Activated CD4-positive, alpha-beta T cell treated with anti-CD3 and anti-CD28 coated beads, Interleukin-2, Interleukin-4, amounts not matched to agents 100 ng/mL and 50 ng/mL, durations not matched to agents 16 hours and 8 hours (primary cell): ENCODE data around the gene STAMBPL1.
A peak's percentile ranks its signal among the peaks of the same experiment; 100 is the strongest.
"Not testable (repeated sequence)": the region's sequence is repeated elsewhere in the genome, so short reads cannot be mapped to it uniquely, and the experiment has no call there.

Source experiments
- DNase-seq: peaks from one replicate; pipeline ENCODE4 v3.0.0-alpha.2; 2020; ENCODE audit warnings: low spot score

Gene STAMBPL1

DNA sequence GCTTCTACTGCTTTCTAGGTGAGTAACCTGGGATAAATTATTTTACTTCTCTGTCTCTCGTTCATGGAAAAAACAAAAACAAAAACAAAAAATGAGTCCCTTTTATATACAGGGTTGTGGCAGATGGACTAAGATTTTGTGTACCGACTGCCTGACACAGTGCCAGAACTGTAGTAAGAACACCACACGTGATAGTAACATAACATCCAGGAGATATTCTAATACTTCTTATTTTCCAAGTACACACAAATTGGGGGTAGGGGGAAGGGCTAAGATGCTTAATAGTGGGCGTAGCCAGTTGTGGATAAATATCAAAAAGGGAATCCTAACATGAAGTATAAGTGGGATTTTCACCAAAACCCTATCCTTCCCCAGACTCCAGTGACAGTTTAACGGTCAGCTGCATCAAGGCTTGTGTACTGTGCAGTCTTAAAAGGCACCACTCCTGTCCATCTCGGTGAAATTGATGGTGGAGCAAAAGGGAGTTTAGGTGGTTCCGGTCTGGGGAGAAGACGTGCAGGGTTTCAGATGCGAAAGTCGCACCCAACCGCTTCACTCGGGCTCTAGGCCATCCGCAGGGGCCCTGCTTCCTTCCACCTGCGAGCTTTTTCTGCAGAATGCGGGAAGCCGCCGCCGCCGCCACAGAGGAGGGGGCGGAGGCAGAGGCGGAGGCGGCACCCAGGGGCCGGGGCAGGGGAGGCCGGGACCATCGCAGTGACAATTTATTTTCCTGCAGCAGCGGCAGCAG lies at the start of gene STAMBPL1:
Gene STAMBPL1, plus strand, starts transcription at position 712 of the 748 bp plus-strand sequence. CDS start 21,464 bp downstream, outside the sequence.
- peak; percentile 89 for DNase-seq

DNA sequence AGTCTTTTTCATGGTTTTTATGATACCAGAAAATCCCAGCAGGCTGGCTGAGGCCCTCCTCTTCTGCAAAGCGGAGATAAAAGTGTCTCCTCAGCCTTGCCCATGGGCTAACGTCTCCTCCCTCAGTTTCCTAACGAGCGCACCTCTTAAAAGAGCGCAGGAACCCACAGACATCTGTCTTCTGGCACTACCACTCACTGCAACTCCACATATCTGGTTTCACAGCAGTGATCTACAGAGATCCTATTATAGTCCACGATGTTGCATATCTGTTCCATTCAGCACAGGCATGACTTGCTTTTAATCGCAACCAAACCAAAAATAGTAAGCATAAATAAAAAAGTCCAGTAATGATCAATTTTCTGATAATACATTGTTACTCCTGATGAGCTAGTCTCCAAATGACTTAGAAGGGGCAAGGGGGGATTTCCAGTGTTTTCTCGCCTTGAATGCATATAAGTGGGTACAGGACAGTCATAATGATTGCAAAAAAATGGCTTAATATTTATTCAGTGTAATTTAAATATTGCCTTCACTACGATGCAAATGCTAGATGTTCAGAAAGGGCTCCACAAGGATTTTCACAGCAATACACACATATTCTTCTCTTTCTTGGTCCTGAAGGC lies 49.3 kb upstream of the STAMBPL1 start:
- peak; percentile 54 for DNase-seq

- DNase-seq, result peak; percentile 81
These were observed 48.3 kb upstream of the STAMBPL1 start for GRCh38 chr10:88831709-88832108.

- DNase-seq, result no peak
These were observed 47.7 kb upstream of the STAMBPL1 start for GRCh38 chr10:88832376-88832775.

DNA sequence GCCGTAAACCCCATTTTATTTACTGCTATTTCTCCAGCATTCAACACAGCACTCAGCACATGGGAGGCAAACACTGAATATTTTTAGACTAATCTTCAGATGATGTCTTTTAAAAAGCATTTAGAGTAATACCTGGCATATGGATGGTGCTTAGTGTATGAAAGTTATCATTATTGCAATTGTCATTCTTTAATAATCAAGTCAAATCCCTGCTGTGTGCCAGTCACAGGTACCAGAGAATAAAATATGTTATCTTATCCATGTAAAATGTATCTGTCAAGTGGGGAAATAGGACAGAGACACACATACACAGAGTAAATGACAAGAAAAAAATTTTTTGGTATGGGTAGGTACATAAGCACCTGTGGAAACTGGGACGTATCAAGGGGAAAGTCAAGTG lies 46.9 kb upstream of the STAMBPL1 start:
- no peak for DNase-seq

DNA sequence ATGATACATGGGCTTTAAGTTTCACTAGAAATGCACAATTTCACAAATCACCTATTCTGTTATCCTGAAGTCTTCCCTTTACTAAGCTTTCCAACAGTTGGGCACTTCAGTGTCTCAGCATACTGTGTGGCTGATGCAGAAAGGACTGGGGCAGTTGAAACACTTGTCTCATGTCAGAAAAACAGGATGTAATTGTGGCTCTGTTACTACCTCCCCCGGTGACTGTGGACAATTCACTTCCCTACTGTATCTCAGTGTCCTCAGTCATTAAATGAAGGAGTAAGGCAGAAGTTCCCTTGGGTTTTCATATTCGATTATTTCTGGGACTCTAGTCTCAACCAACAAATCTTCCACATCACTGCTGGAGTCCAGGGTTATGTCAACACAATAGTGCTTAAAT lies 46.3 kb upstream of the STAMBPL1 start:
- DNase-seq, result peak; percentile 38

DNA sequence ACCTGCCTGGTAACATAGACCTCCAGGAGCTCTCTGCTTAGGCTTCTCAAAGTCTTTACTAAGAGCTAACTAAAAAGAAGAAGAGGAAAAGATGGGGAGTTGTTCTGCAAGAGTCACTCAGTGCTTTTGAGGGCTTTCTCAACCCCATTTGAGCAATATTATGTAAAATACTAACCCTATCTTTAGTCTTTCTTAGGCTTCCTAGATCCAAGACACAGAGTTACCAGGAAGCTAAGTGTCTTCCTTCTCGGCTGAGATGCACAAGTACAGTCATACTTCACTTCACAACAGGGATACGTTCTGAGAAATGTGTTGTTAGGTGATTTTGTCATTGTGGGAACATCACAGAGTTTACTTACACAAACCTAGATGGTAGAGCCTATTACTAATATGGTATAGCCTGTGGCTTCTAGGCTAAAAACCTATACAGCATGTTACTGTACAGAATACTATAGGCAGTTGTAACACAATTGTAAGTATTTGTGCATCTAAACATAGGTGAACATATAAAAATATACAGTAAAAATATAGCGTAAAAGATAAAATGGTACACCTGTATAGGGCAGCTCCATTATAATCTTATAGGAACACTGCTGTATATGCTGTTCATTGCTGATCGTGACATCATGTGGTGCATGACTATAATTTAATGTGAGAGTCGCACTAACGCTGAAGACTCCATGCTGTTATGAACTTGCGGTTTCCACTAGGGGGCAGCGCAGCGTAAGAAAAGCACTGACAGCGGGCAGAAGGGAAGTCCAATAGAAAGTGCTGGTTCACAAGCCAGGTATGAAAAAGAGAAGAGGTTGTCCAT lies 44.7 kb upstream of the STAMBPL1 start:
- DNase-seq, result peak; percentile 92

DNA sequence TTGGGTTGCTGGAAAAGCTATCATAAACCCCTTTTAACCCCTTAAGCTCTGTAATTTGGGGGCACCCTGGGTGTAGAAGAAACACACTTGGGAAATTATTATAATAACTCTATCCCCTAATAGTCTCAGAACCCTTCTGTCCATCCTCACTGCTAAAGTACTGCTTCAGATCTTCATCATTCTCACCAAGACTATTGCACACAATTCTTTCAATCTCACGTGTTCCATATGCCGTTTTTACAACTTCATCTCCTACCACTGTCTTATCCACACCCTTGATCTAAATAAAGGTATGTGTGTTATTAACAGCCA lies 44.2 kb upstream of the STAMBPL1 start:
- DNase-seq, result no peak

DNA sequence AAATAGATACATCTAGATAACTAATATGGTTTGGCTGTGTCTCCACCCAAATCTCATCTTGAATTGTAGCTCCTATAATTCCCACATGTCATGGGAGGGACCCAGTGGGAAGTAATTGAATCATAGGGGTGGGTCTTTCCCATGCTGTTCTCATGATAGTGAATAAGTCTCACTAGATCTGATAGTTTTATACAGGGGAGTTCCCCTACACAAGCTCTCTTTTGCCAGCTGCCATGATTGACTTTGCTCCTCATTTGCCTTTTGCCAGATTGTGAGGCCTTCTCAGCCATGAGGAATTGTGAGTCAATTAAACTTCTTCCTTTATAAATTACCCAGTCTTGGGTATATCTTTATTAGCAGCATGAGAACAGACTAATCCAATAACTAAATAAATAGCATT lies 42.4 kb upstream of the STAMBPL1 start:
- not testable (repeated sequence) for DNase-seq

- DNase-seq, result no peak
These were observed 41.2 kb upstream of the STAMBPL1 start for GRCh38 chr10:88838766-88839350.

DNA sequence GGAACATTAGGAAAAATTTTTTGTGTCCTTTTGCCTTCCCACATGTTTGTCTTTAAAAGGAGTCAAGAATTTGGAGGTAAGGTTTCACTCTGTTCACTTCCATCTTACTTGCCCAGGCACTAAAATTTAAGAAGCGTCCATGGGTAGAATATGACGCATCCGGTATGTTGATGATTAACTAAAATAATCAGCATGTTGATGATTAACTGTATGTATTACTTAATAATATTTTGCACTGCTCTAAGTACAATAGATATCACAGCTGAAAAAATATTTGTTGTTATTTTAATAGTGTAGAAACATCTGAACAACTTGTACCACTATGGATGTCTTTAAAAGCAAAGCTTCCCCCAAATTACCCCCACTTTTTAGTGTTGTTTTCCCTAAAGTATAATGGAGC lies 39.9 kb upstream of the STAMBPL1 start:
- no peak for DNase-seq

DNA sequence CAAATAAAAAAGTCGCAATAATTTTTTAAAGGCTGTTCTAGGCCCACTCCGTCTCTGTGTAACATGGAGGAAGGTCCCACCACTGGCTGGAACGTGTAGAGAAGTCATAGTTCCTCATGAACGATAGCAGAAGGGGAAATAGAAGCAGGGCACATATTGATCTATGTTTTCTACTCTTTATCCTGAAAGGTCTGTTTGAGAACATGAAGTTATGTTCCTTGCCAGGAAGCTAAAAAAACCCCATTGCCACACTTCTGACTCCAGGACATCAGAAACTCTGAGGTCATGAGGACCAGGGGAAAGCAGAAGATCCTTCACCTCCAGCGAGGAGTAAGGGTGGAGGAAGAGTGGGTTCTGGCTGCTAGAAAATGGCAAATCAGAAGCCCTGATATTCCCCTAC lies 39.2 kb upstream of the STAMBPL1 start:
- no peak for DNase-seq

GRCh38 chr10:88841316-88842111 lies 38.5 kb upstream of the STAMBPL1 start:
- DNase-seq, result no peak

DNA sequence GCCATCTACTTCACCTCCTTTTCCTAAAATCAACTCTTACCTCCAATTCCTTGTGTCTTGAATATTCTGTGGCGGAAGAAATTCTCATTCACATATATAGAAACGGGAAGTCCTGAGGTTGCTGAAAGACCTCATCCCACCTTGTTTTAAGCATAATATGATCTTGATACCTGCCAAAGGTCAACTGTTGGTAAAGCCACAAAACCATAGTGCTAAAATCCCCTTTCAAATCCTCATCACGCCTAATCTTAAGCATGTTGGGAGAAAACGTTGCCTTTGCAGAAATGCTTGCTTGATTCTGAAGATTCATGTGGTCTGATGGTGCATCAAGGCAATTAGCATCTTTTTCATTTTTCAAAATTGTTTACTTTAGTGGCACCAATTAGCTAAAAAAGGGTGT lies 36.9 kb upstream of the STAMBPL1 start:
- no peak for DNase-seq

- DNase-seq, result peak; percentile 69
These were observed 31.5 kb upstream of the STAMBPL1 start for GRCh38 chr10:88848499-88848898.

DNA sequence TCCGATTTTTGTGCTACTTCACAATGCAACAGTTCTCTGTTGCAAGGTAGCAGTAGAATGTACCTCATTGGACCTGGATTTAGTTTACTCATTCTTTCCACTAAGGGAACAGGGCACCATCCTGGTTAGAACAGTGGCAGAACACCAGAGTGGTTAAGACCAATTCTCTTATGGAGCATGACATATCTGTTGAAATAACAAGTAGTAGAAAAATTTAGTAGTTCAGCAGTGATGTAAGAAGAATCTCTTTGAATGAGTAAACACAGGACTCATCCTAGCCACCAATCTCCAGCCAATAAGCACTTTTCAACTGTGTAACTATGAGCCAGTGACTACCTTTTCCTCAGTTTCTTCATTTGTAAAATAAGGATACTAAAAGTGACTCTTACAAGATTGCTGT lies 30.8 kb upstream of the STAMBPL1 start:
- DNase-seq, result peak; percentile 69

DNA sequence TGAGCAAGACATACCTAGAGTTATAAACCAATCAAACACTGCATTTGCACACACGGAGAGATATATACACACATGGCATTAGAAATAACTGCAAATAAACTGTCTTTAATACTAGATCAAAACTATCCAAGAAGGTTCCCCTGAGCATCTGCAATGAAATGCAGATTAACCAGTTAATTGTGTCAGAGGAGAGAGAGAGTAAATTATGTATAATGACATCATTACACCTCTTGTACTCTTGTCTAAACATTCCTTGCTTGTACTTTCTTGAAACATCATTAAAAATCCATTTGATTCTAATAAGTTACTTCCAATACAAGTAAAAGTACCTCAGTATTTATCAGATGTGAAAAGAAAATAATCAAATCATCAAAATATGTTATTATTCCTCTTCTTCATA lies 29.3 kb upstream of the STAMBPL1 start:
- DNase-seq, result no peak

DNA sequence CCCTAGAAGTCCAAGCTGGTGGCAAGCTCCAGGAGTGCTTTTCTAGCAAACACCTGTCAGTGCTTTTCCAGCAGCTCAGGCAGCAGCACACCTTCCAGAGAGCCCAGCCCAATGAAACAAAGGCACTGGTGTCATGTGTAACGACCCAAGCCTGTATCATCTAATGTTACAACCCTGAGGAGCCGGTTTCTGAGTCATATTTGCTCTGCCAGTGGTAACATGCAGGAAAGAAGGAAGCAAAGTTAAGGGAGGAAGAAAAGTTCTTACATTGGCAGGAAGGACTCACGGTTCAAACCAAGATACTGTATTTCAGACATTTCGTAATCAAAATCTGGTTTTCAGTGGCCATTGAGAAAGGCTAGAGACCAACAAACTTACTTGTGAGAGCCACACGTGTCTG lies 28.3 kb upstream of the STAMBPL1 start, which contains the start of gene ANKRD22:
Gene ANKRD22, minus strand, starts transcription at position 139 of the 400 bp plus-strand sequence. CDS start 237 bp downstream, outside the sequence.
- peak; percentile 55 for DNase-seq

DNA sequence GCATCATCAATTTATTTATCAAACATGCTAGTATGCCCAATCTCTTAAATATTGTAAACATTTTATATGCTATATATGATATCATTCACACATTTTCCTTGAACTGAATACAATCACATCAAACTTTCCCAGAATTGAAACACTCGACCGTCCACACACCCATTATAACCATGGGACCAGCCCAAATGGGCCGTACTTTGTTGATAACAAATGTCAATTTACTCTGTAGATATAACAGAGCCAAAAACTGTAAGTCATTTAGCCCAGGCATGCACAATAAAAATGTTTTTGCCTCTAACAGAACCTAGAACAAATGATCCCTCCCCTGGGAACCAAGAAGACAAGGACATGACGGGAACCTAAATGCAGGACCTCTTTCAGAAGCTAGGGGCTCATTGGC lies 27.7 kb upstream of the STAMBPL1 start:
- no peak for DNase-seq

- no peak for DNase-seq
These were observed 26.7 kb upstream of the STAMBPL1 start for GRCh38 chr10:88853155-88853881.

DNA sequence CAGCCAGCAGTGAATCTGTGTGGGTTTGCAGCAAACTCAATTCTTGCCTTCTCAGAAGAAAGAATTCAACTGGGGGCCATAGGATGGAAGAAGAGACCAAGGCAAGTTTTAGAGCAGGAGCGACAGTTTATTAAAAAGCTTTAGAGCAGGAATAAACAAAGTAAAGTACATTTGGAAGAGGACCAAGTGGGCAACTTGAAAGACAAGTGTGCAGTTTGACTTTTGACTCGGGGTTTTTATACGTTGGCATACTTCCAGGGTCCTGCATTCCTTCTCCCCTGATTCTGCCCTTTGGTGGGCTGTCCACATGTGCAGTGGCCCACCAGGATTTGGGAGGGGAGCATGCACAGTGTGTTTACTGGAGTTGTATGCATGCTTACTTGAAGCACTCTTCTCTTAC lies 25.4 kb upstream of the STAMBPL1 start:
- no peak for DNase-seq
